Activated T-cell treated with anti-CD3 and anti-CD28 coated beads, Interleukin-2, amount 50 U/mL, for 24 hours (primary cell): Measurements from ENCODE around the gene FAM222B.
A peak's percentile ranks its signal among the peaks of the same experiment; 100 is the strongest.
"Not testable (repeated sequence)": the region's sequence is repeated elsewhere in the genome, so short reads cannot be mapped to it uniquely, and the experiment has no call there.

Source experiments
- DNase-seq: peaks from one replicate; pipeline ENCODE4 v3.0.0-alpha.2; 2020
- H3K27ac Mint-ChIP-seq: 2 replicates; pipeline ENCODE4 v1.8.0; 2020; ENCODE audit warnings: mild to moderate bottlenecking, mixed read lengths
- H3K27me3 Mint-ChIP-seq: 2 replicates; pipeline ENCODE4 v1.8.0; 2020; ENCODE audit warnings: mixed read lengths
- H3K36me3 Mint-ChIP-seq: 2 replicates; pipeline ENCODE4 v1.8.0; 2020; ENCODE audit warnings: low read depth, mixed read lengths
- H3K4me1 Mint-ChIP-seq: 2 replicates; pipeline ENCODE4 v1.8.0; 2020; ENCODE audit warnings: low read depth, mixed read lengths
- H3K4me3 Mint-ChIP-seq: 2 replicates; pipeline ENCODE4 v1.8.0; 2020; ENCODE audit warnings: mild to moderate bottlenecking, moderate library complexity, mixed read lengths
- H3K9me3 Mint-ChIP-seq: 2 replicates; pipeline ENCODE4 v1.8.0; 2020; ENCODE audit warnings: mixed read lengths

Gene FAM222B

GRCh38 chr17:28729950-28730330 is 112.7 kb downstream of the FAM222B start:
- Mint-ChIP-seq H3K4me1 (peaks cover 35% of the 10 kb centered on the region), H3K27me3 (no peaks in the 10 kb centered on the region), H3K9me3 (no peaks in the 10 kb centered on the region), H3K27ac (peak overlapping the region; percentile 49), H3K36me3 (peaks cover 23% of the 10 kb centered on the region), H3K4me3 (peak overlapping the region; percentile 53)
- no peak for DNase-seq

DNA sequence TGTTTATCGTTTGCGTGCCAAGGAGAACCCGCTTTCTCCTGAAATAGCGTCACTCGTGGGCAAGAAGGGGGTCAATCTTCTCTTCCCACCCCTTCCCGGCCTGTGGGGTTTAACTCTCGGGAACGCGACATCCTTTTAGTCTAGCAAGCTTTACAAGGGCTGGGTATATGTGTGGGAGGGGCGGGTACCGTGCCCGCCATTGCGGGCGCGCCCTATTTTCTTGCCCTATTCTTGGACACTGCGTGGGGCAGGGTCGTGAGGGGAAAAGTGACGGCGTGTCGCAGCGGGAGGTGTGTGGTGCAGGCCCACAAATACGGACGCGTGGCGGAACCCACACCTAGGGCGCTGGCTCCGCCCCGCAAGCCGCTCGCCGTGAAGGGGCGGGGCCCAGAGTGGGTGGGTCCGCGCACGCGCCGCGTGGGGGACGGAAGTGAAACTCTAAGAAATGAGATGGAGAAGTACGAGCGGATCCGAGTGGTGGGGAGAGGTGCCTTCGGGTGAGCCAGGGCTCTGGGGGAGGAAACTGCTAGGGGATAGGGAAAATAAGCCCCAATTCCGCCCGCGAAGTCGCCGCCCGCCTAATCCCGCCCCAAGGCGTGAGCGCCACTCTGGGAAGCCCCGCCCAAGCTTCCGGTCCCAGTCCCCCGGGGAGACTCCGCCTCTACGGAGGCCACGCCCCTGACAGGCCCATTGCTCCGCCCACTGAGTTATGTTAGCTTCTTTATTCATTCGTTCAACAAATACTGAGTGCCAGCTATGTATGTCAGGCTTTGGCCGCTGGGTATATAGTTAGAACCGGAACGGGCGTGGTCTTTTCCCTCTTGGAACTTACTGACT is 114.0 kb downstream of the FAM222B start, which contains the start of gene NEK8:
NEK8 (plus strand) TSS at position 425 of the 837 bp plus-strand sequence; CDS start at position 451, 26 bp downstream.
- H3K27ac Mint-ChIP-seq = peak within 1 kb of the TSS; percentile 100
- peaks cover 30% of the 10 kb centered on the region for H3K36me3 Mint-ChIP-seq
- DNase-seq = peak; percentile 99
- no peaks in the 10 kb centered on the region for H3K27me3 Mint-ChIP-seq
- H3K4me3 Mint-ChIP-seq = peak within 1 kb of the TSS; percentile 100
- peaks cover 47% of the 10 kb centered on the region for H3K4me1 Mint-ChIP-seq
- H3K9me3 Mint-ChIP-seq = no peaks in the 10 kb centered on the region

- peak; percentile 95 for DNase-seq
- peaks cover 48% of the 10 kb centered on the region for H3K36me3 Mint-ChIP-seq
- H3K27ac Mint-ChIP-seq = peak overlapping the region; percentile 100
- H3K27me3 Mint-ChIP-seq = no peaks in the 10 kb centered on the region
- H3K4me3 Mint-ChIP-seq = peak overlapping the region; percentile 100
- H3K9me3 Mint-ChIP-seq = no peaks in the 10 kb centered on the region
- peaks cover 59% of the 10 kb centered on the region for H3K4me1 Mint-ChIP-seq
Observed at GRCh38 chr17:28726627-28727491, 115.7 kb downstream of the FAM222B start.

- peaks cover 54% of the 10 kb centered on the region for H3K36me3 Mint-ChIP-seq
- peak; percentile 92 for DNase-seq
- no peaks in the 10 kb centered on the region for H3K27me3 Mint-ChIP-seq
- peaks cover 60% of the 10 kb centered on the region for H3K4me1 Mint-ChIP-seq
- no peaks in the 10 kb centered on the region for H3K9me3 Mint-ChIP-seq
- H3K4me3 Mint-ChIP-seq = peak within 1 kb of the TSS; percentile 100
- peak within 1 kb of the TSS; percentile 100 for H3K27ac Mint-ChIP-seq
Observed at GRCh38 chr17:28726226-28726626, 116.4 kb downstream of the FAM222B start, which contains the start of gene TLCD1. TLCD1 (minus strand) TSS chr17:28726233; CDS start chr17:28726097, 136 bp downstream.

- peaks cover 59% of the 10 kb centered on the region for H3K36me3 Mint-ChIP-seq
- peak overlapping the region; percentile 100 for H3K27ac Mint-ChIP-seq
- DNase-seq = peak; percentile 84
- H3K4me3 Mint-ChIP-seq = peak overlapping the region; percentile 100
- peaks cover 61% of the 10 kb centered on the region for H3K4me1 Mint-ChIP-seq
- H3K9me3 Mint-ChIP-seq = no peaks in the 10 kb centered on the region
- no peaks in the 10 kb centered on the region for H3K27me3 Mint-ChIP-seq
Observed at GRCh38 chr17:28725660-28726225, 116.8 kb downstream of the FAM222B start.

- no peak for DNase-seq
- H3K4me3 Mint-ChIP-seq = peak overlapping the region; percentile 100
- peaks cover 64% of the 10 kb centered on the region for H3K36me3 Mint-ChIP-seq
- peak overlapping the region; percentile 100 for H3K27ac Mint-ChIP-seq
- H3K9me3 Mint-ChIP-seq = no peaks in the 10 kb centered on the region
- no peaks in the 10 kb centered on the region for H3K27me3 Mint-ChIP-seq
- H3K4me1 Mint-ChIP-seq = peaks cover 62% of the 10 kb centered on the region
Observed at GRCh38 chr17:28725166-28725659, 117.4 kb downstream of the FAM222B start.

DNA sequence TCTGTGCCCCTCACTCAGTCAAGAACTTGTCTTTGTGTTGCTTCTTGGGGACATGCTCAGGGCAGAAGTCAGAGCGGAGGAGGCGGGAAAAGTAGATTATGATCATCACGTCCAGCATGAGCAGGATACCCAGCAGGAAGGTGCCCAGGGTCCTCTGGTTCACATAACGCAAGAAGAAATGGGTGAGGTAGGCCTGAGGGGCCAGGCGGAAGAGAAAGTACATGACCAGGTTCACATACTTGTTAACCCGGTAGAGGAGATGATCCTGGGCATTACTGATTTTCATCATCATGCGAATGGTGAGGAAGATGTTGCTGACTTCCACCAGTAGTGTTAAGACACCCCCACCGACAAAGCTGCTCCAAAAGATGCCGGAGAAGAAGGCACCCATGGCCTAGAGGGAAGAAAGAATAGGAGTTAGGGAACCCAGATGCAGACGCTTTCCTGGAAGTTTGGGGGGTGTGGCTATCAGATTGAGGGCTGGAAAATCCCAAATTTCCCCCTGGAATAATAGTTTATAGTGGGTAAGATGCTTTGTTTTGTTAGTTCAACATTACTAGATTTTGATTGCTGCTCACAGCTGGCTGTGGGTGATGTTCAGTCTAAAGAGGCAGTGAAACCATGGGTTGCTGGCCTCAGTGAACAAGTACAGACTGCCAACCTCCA is 118.0 kb downstream of the FAM222B start:
- Mint-ChIP-seq H3K4me3 (peak overlapping the region; percentile 100), H3K36me3 (peaks cover 69% of the 10 kb centered on the region), H3K4me1 (peaks cover 58% of the 10 kb centered on the region), H3K27ac (peak overlapping the region; percentile 100), H3K27me3 (no peaks in the 10 kb centered on the region), H3K9me3 (no peaks in the 10 kb centered on the region)
- DNase-seq = peak; percentile 60

- Mint-ChIP-seq H3K4me1 (peaks cover 58% of the 10 kb centered on the region), H3K27ac (peak overlapping the region; percentile 100), H3K4me3 (peak overlapping the region; percentile 100), H3K36me3 (peaks cover 71% of the 10 kb centered on the region)
- DNase-seq, H3K27me3 Mint-ChIP-seq, H3K9me3 Mint-ChIP-seq: not testable (repeated sequence)
Observed at GRCh38 chr17:28723836-28724499, 118.6 kb downstream of the FAM222B start.

DNA sequence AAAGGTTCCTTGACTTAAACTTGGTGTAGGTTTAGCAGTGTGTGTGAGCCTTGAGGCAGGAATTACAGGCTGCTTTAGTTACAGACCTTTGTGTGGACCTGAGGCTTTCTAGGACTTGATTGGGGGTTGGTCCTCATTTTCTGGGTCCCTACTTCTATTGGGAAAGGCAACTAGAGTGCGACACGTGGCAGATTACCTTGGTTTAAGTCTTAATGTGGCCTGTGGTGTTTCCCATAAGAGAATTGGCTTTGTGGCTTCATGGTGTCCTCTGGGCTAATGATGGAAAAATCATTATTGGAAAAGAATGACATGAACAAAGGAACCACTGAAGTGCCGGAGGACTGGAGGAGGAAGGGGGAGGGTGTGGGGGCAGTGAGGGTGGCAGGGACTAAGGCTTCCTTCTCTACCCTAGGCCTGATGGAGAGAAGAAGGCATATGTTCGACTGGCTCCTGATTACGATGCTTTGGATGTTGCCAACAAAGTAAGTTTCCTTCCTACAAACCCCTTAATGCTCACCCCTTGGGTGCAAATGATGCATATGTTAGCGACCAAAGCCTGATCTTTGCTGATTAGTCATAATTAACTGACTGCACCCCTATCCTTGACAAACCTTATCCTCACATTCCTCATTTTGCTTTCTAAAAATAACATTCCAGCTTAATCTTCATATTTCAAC is 119.3 kb downstream of the FAM222B start:
- Mint-ChIP-seq H3K9me3 (no peaks in the 10 kb centered on the region), H3K27ac (peak overlapping the region; percentile 100), H3K4me3 (peak overlapping the region; percentile 100), H3K36me3 (peaks cover 70% of the 10 kb centered on the region), H3K4me1 (peaks cover 60% of the 10 kb centered on the region), H3K27me3 (peaks cover 2% of the 10 kb centered on the region)
- DNase-seq = no peak

GRCh38 chr17:28722417-28723158 is 120.0 kb downstream of the FAM222B start:
- Mint-ChIP-seq H3K27me3 (peaks cover 8% of the 10 kb centered on the region), H3K4me3 (peak overlapping the region; percentile 100), H3K4me1 (peaks cover 59% of the 10 kb centered on the region), H3K36me3 (peaks cover 68% of the 10 kb centered on the region), H3K27ac (peak overlapping the region; percentile 100), H3K9me3 (no peaks in the 10 kb centered on the region)
- DNase-seq = no peak

- Mint-ChIP-seq H3K27me3 (peaks cover 17% of the 10 kb centered on the region), H3K4me3 (peak overlapping the region; percentile 100), H3K27ac (peak overlapping the region; percentile 100), H3K4me1 (peaks cover 48% of the 10 kb centered on the region), H3K36me3 (peaks cover 64% of the 10 kb centered on the region)
- not testable (repeated sequence) for DNase-seq, H3K9me3 Mint-ChIP-seq
Observed at GRCh38 chr17:28720997-28721329, 121.6 kb downstream of the FAM222B start.

- Mint-ChIP-seq H3K9me3 (no peaks in the 10 kb centered on the region), H3K4me1 (peaks cover 48% of the 10 kb centered on the region), H3K27me3 (peaks cover 23% of the 10 kb centered on the region), H3K36me3 (peaks cover 60% of the 10 kb centered on the region), H3K27ac (peak overlapping the region; percentile 100), H3K4me3 (peak overlapping the region; percentile 100)
- peak; percentile 70 for DNase-seq
Observed at GRCh38 chr17:28720247-28720996, 122.2 kb downstream of the FAM222B start.
